Measurements from ENCODE around the gene PCCA.

- TF ChIP-seq EZH2 (IDR thresholded peaks at IDR 0.05; ENCODE audit: low read depth, unreplicated experiment): no peak
- TF ChIP-seq EZH2phosphoT487 (IDR thresholded peaks at IDR 0.05; ENCODE audit: unreplicated experiment): no peak
- TF ChIP-seq, protein P1, sequence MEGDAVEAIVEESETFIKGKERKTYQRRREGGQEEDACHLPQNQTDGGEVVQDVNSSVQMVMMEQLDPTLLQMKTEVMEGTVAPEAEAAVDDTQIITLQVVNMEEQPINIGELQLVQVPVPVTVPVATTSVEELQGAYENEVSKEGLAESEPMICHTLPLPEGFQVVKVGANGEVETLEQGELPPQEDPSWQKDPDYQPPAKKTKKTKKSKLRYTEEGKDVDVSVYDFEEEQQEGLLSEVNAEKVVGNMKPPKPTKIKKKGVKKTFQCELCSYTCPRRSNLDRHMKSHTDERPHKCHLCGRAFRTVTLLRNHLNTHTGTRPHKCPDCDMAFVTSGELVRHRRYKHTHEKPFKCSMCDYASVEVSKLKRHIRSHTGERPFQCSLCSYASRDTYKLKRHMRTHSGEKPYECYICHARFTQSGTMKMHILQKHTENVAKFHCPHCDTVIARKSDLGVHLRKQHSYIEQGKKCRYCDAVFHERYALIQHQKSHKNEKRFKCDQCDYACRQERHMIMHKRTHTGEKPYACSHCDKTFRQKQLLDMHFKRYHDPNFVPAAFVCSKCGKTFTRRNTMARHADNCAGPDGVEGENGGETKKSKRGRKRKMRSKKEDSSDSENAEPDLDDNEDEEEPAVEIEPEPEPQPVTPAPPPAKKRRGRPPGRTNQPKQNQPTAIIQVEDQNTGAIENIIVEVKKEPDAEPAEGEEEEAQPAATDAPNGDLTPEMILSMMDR (conservative IDR thresholded peaks at IDR 0.05; ENCODE audit: low read depth in 2 of 2): no peak
- TF ChIP-seq POLR2AphosphoS5 (IDR thresholded peaks at IDR 0.05; ENCODE audit: low read depth): no peak
- no peak for TF ChIP-seq ZNF114 (CRISPR knock-in tag; IDR thresholded peaks at IDR 0.05)
- no peak for TF ChIP-seq REST (IDR thresholded peaks at IDR 0.05; ENCODE audit: unreplicated experiment)
- TF ChIP-seq, protein P2, sequence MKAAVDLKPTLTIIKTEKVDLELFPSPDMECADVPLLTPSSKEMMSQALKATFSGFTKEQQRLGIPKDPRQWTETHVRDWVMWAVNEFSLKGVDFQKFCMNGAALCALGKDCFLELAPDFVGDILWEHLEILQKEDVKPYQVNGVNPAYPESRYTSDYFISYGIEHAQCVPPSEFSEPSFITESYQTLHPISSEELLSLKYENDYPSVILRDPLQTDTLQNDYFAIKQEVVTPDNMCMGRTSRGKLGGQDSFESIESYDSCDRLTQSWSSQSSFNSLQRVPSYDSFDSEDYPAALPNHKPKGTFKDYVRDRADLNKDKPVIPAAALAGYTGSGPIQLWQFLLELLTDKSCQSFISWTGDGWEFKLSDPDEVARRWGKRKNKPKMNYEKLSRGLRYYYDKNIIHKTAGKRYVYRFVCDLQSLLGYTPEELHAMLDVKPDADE (IDR thresholded peaks at IDR 0.05): no peak
- no peak for TF ChIP-seq STAT1 (IDR thresholded peaks at IDR 0.05; ENCODE audit: unreplicated experiment)
- TF ChIP-seq CREB1 (CRISPR knock-in tag; IDR thresholded peaks at IDR 0.05; ENCODE audit: low read depth): no peak
- no peak for TF ChIP-seq JUNB (IDR thresholded peaks at IDR 0.05; ENCODE audit: unreplicated experiment)
- TF ChIP-seq NANOG (IDR thresholded peaks at IDR 0.05; ENCODE audit: borderline replicate concordance): no peak
- no peak for TF ChIP-seq ZNF331 (CRISPR knock-in tag; IDR thresholded peaks at IDR 0.05; ENCODE audit: low read depth)
- TF ChIP-seq, protein P3, sequence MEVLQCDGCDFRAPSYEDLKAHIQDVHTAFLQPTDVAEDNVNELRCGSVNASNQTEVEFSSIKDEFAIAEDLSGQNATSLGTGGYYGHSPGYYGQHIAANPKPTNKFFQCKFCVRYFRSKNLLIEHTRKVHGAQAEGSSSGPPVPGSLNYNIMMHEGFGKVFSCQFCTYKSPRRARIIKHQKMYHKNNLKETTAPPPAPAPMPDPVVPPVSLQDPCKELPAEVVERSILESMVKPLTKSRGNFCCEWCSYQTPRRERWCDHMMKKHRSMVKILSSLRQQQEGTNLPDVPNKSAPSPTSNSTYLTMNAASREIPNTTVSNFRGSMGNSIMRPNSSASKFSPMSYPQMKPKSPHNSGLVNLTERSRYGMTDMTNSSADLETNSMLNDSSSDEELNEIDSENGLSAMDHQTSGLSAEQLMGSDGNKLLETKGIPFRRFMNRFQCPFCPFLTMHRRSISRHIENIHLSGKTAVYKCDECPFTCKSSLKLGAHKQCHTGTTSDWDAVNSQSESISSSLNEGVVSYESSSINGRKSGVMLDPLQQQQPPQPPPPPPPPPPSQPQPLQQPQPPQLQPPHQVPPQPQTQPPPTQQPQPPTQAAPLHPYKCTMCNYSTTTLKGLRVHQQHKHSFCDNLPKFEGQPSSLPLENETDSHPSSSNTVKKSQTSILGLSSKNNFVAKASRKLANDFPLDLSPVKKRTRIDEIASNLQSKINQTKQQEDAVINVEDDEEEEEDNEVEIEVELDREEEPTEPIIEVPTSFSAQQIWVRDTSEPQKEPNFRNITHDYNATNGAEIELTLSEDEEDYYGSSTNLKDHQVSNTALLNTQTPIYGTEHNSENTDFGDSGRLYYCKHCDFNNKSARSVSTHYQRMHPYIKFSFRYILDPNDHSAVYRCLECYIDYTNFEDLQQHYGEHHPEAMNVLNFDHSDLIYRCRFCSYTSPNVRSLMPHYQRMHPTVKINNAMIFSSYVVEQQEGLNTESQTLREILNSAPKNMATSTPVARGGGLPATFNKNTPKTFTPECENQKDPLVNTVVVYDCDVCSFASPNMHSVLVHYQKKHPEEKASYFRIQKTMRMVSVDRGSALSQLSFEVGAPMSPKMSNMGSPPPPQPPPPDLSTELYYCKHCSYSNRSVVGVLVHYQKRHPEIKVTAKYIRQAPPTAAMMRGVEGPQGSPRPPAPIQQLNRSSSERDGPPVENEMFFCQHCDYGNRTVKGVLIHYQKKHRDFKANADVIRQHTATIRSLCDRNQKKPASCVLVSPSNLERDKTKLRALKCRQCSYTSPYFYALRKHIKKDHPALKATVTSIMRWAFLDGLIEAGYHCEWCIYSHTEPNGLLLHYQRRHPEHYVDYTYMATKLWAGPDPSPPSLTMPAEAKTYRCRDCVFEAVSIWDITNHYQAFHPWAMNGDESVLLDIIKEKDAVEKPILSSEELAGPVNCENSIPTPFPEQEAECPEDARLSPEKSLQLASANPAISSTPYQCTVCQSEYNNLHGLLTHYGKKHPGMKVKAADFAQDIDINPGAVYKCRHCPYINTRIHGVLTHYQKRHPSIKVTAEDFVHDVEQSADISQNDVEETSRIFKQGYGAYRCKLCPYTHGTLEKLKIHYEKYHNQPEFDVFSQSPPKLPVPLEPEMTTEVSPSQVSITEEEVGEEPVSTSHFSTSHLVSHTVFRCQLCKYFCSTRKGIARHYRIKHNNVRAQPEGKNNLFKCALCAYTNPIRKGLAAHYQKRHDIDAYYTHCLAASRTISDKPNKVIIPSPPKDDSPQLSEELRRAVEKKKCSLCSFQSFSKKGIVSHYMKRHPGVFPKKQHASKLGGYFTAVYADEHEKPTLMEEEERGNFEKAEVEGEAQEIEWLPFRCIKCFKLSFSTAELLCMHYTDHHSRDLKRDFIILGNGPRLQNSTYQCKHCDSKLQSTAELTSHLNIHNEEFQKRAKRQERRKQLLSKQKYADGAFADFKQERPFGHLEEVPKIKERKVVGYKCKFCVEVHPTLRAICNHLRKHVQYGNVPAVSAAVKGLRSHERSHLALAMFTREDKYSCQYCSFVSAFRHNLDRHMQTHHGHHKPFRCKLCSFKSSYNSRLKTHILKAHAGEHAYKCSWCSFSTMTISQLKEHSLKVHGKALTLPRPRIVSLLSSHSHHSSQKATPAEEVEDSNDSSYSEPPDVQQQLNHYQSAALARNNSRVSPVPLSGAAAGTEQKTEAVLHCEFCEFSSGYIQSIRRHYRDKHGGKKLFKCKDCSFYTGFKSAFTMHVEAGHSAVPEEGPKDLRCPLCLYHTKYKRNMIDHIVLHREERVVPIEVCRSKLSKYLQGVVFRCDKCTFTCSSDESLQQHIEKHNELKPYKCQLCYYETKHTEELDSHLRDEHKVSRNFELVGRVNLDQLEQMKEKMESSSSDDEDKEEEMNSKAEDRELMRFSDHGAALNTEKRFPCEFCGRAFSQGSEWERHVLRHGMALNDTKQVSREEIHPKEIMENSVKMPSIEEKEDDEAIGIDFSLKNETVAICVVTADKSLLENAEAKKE (CRISPR knock-in tag; IDR thresholded peaks at IDR 0.05): no peak
These were observed 448.6 kb downstream of the PCCA start for GRCh38 chr13:100537486-100537885.

All from GM23338 (cell line).